WTC11 (cell line): ENCODE measurements around the gene CACNA2D3. TPM values are rescaled to one million over a fixed set of nuclear protein-coding genes. Genes with fewer than 3 reads are reported as not detected.
A peak's percentile ranks its signal among the peaks of the same experiment; 100 is the strongest.

Experiments used
- ATAC-seq: fragments of 200-7000 bp; cut with Tn5 transposase; 2 replicates; pipeline ENCODE4 v1.10.0; 2021; ENCODE audit warnings: mild to moderate bottlenecking, moderate library complexity
- CTCF ChIA-PET: fragments of 300-600 bp; sonication (Branson Sonifier 250); formaldehyde crosslinking; loops from one replicate; lab custom pipeline; 2021; ENCODE audit warnings: antibody characterized with exemption; lab: Charles Lee
- POLR2A ChIA-PET: fragments of 350-600 bp; sonication (Branson Sonifier 250); formaldehyde crosslinking; loops from one replicate; lab custom pipeline; 2021; ENCODE audit warnings: antibody characterized with exemption; lab: Charles Lee
- DNase-seq: peaks from one replicate; pipeline ENCODE4 v3.0.0; 2021; ENCODE audit warnings: low spot score
- H3K27ac Mint-ChIP-seq: 2 replicates; pipeline ENCODE4 v1.8.0; 2021; ENCODE audit warnings: mixed read lengths
- H3K27me3 Mint-ChIP-seq: 2 replicates; pipeline ENCODE4 v1.8.0; 2021; ENCODE audit warnings: low read depth, mild to moderate bottlenecking, moderate library complexity, mixed read lengths
- H3K36me3 Mint-ChIP-seq: 2 replicates; pipeline ENCODE4 v1.8.0; 2021; ENCODE audit warnings: mixed read lengths
- H3K4me1 Mint-ChIP-seq: 2 replicates; pipeline ENCODE4 v1.8.0; 2022; ENCODE audit warnings: mixed read lengths
- H3K4me3 Mint-ChIP-seq: 2 replicates; pipeline ENCODE4 v1.8.0; 2021; ENCODE audit warnings: mild to moderate bottlenecking, moderate library complexity, mixed read lengths
- H3K9me3 Mint-ChIP-seq: 2 replicates; pipeline ENCODE4 v1.8.0; 2021; ENCODE audit warnings: mixed read lengths
- CREM ChIP-seq: sonication (generic); formaldehyde crosslinking; IDR thresholded peaks from 2 replicates; pipeline ENCODE4 v1.8.1; 2022; ENCODE audit warnings: mild to moderate bottlenecking, missing genetic modification reagents, moderate library complexity
- ELF4 ChIP-seq: sonication (generic); formaldehyde crosslinking; IDR thresholded peaks from 2 replicates; pipeline ENCODE4 v1.8.1; 2022; ENCODE audit warnings: low read depth, mild to moderate bottlenecking, moderate library complexity, missing genetic modification reagents
- ESRRA ChIP-seq: sonication (generic); formaldehyde crosslinking; IDR thresholded peaks from 2 replicates; pipeline ENCODE4 v1.8.1; 2022; ENCODE audit warnings: mild to moderate bottlenecking, missing genetic modification reagents, borderline replicate concordance
- NFATC4 ChIP-seq: fragments of 250-450 bp; sonication (Bioruptor Pico); IDR thresholded peaks from 2 replicates; pipeline ENCODE4 v1.9.0; 2021; ENCODE audit warnings: mild to moderate bottlenecking
- PRRX2 ChIP-seq: fragments of 250-450 bp; sonication (Bioruptor Pico); IDR thresholded peaks from 2 replicates; pipeline ENCODE4 v1.8.0; 2021; ENCODE audit warnings: mild to moderate bottlenecking
- SOX15 ChIP-seq: fragments of 250-450 bp; sonication (Bioruptor Pico); IDR thresholded peaks from 2 replicates; pipeline ENCODE4 v1.9.0; 2021; ENCODE audit warnings: mild to moderate bottlenecking
- SP1 ChIP-seq: sonication (generic); formaldehyde crosslinking; conservative IDR thresholded peaks from 2 replicates; pipeline ENCODE4 v1.8.1; 2022; ENCODE audit warnings: missing genetic modification reagents
- ZBTB21 ChIP-seq: sonication (generic); formaldehyde crosslinking; IDR thresholded peaks from 2 replicates; pipeline ENCODE4 v1.8.1; 2023; ENCODE audit warnings: mild to moderate bottlenecking, missing genetic modification reagents, borderline replicate concordance
- ZNF263 ChIP-seq: sonication (generic); formaldehyde crosslinking; IDR thresholded peaks from 2 replicates; pipeline ENCODE4 v1.8.1; 2022; ENCODE audit warnings: low read depth, mild to moderate bottlenecking, moderate library complexity, missing genetic modification reagents
- ZNF423 ChIP-seq: fragments of 250-450 bp; sonication (Bioruptor Pico); IDR thresholded peaks from 2 replicates; pipeline ENCODE4 v2.1.2; 2022; ENCODE audit warnings: mild to moderate bottlenecking, moderate library complexity
- ZNF671 ChIP-seq: fragments of 250-450 bp; sonication (Bioruptor Pico); IDR thresholded peaks from 2 replicates; pipeline ENCODE4 v1.8.0; 2021; ENCODE audit warnings: mild to moderate bottlenecking
- total RNA-seq: library from RNA; stranded (reverse); gene quantifications from 3 replicates; pipeline ENCODE4 v1.2.3, GENCODE V29; 2021
- TF ChIP-seq, protein P1 (sequence below): sonication (generic); formaldehyde crosslinking; IDR thresholded peaks from 2 replicates; pipeline ENCODE4 v1.8.0; 2022; ENCODE audit warnings: mild to moderate bottlenecking, missing genetic modification reagents
- TF ChIP-seq, protein P2 (sequence below): sonication (generic); formaldehyde crosslinking; IDR thresholded peaks from 2 replicates; pipeline ENCODE4 v1.8.1; 2023; ENCODE audit warnings: mild to moderate bottlenecking, missing genetic modification reagents
- TF ChIP-seq, protein P3 (sequence below): sonication (generic); formaldehyde crosslinking; IDR thresholded peaks from 2 replicates; pipeline ENCODE4 v1.8.1; 2022; ENCODE audit warnings: low read depth, missing genetic modification reagents, borderline replicate concordance
- TF ChIP-seq, protein P4 (sequence below): fragments of 250-450 bp; sonication (Bioruptor Pico); IDR thresholded peaks from 2 replicates; pipeline ENCODE4 v1.8.0; 2021; ENCODE audit warnings: mild to moderate bottlenecking
- TF ChIP-seq, protein P5 (sequence below): sonication (generic); formaldehyde crosslinking; IDR thresholded peaks from 2 replicates; pipeline ENCODE4 v1.8.0; 2022; ENCODE audit warnings: mild to moderate bottlenecking, missing genetic modification reagents
- TF ChIP-seq, protein P6 (sequence below): fragments of 250-450 bp; sonication (Bioruptor Pico); IDR thresholded peaks from 2 replicates; pipeline ENCODE4 v2.1.2; 2022; ENCODE audit warnings: mild to moderate bottlenecking, moderate library complexity
- TF ChIP-seq, protein P7 (sequence below): fragments of 250-450 bp; sonication (Bioruptor Pico); IDR thresholded peaks from 2 replicates; pipeline ENCODE4 v1.9.0; 2021; ENCODE audit warnings: mild to moderate bottlenecking
- TF ChIP-seq, protein P8 (sequence below): sonication (generic); formaldehyde crosslinking; IDR thresholded peaks from 2 replicates; pipeline ENCODE4 v1.8.1; 2022; ENCODE audit warnings: low read depth, mild to moderate bottlenecking, moderate library complexity, missing genetic modification reagents, borderline replicate concordance
- TF ChIP-seq, protein P9 (sequence below): sonication (generic); formaldehyde crosslinking; IDR thresholded peaks from 2 replicates; pipeline ENCODE4 v1.8.1; 2022; ENCODE audit warnings: mild to moderate bottlenecking, moderate library complexity, missing genetic modification reagents

CACNA2D3 gene
- total RNA-seq, 1 experiment from 2014 or later, result 5.0 TPM

DNA sequence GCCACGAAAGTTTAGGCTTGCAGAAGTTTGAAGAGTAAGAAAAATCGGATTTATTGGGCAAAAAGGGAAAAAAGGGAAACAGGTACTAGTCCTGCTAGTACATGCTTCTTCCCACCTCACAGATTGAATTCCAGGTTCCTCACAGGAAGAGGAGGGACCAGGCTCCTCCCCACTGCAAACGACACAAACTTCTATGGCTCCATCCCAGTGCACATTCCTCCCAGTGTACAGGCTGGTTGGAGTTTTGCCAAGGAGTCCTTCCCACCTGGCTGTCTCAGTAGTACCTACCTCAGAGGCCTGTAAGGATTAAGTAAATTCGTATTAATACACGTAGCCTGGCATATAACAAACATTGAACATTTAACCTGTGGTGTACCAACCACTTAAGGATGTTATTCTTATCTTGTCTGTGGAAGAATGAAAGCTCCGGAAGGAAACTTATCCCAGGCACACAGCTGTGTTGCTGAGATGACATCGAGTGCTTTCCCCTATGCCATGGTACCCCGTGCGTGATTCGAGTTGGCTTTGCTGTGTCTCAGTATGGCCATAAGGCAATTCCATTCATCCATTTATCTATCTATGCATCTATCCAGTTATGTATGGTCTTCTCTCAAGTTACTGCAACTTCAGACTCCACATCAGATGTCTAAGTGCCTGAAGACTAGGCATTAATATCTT is 511.2 kb downstream of the CACNA2D3 start (continued):
- TF ChIP-seq ESRRA (CRISPR knock-in tag), result no peak
- TF ChIP-seq, protein P1, sequence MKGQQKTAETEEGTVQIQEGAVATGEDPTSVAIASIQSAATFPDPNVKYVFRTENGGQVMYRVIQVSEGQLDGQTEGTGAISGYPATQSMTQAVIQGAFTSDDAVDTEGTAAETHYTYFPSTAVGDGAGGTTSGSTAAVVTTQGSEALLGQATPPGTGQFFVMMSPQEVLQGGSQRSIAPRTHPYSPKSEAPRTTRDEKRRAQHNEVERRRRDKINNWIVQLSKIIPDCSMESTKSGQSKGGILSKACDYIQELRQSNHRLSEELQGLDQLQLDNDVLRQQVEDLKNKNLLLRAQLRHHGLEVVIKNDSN, result no peak
- TF ChIP-seq SOX15, result no peak
- no peak for TF ChIP-seq ZNF263
- TF ChIP-seq CREM (CRISPR knock-in tag), result no peak
- TF ChIP-seq, protein P2, sequence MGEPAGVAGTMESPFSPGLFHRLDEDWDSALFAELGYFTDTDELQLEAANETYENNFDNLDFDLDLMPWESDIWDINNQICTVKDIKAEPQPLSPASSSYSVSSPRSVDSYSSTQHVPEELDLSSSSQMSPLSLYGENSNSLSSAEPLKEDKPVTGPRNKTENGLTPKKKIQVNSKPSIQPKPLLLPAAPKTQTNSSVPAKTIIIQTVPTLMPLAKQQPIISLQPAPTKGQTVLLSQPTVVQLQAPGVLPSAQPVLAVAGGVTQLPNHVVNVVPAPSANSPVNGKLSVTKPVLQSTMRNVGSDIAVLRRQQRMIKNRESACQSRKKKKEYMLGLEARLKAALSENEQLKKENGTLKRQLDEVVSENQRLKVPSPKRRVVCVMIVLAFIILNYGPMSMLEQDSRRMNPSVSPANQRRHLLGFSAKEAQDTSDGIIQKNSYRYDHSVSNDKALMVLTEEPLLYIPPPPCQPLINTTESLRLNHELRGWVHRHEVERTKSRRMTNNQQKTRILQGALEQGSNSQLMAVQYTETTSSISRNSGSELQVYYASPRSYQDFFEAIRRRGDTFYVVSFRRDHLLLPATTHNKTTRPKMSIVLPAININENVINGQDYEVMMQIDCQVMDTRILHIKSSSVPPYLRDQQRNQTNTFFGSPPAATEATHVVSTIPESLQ, result no peak
- TF ChIP-seq ELF4 (CRISPR knock-in tag), result no peak
- TF ChIP-seq, protein P3, sequence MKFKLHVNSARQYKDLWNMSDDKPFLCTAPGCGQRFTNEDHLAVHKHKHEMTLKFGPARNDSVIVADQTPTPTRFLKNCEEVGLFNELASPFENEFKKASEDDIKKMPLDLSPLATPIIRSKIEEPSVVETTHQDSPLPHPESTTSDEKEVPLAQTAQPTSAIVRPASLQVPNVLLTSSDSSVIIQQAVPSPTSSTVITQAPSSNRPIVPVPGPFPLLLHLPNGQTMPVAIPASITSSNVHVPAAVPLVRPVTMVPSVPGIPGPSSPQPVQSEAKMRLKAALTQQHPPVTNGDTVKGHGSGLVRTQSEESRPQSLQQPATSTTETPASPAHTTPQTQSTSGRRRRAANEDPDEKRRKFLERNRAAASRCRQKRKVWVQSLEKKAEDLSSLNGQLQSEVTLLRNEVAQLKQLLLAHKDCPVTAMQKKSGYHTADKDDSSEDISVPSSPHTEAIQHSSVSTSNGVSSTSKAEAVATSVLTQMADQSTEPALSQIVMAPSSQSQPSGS, result no peak
- TF ChIP-seq, all 79 proteins: peak for 5

DNA sequence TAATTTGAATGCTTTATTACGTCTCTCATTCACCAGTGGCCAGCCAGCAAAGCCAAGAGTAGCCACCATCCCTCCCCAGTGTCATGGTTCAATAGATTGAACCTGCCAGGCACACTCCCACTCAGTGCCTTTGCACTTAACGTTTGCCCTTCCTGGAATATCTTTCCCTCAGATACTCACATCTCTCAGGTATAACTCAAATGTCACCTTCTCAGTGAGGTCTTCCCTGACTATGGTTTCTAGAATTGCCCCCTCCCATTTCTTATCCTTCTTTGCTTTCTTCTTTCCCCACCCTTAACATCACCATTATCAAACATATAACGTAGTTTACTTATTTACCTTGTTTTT is 511.7 kb downstream of the CACNA2D3 start:
- ChIA-PET CTCF (no interaction called here), POLR2A (no interaction called here)
- no peak for ATAC-seq
- H3K4me1 Mint-ChIP-seq, result peaks cover 11% of the 10 kb centered on the region
- H3K27me3 Mint-ChIP-seq, result no peaks in the 10 kb centered on the region
- DNase-seq, result no peak
- H3K9me3 Mint-ChIP-seq, result no peaks in the 10 kb centered on the region
- peaks cover 2% of the 10 kb centered on the region; the same call in 1 of the 2 replicates for H3K36me3 Mint-ChIP-seq
- no peak overlapping the region for H3K27ac Mint-ChIP-seq
- no peak overlapping the region for H3K4me3 Mint-ChIP-seq
- TF ChIP-seq ZBTB21 (CRISPR knock-in tag) (no peak), ZNF423 (CRISPR knock-in tag) (no peak), ZNF263 (no peak), SP1 (no peak), PRRX2 (CRISPR knock-in tag) (peak; percentile 91), ZNF671 (CRISPR knock-in tag) (peak; percentile 68), NFATC4 (CRISPR knock-in tag) (peak; percentile 81)
- TF ChIP-seq, protein P4, sequence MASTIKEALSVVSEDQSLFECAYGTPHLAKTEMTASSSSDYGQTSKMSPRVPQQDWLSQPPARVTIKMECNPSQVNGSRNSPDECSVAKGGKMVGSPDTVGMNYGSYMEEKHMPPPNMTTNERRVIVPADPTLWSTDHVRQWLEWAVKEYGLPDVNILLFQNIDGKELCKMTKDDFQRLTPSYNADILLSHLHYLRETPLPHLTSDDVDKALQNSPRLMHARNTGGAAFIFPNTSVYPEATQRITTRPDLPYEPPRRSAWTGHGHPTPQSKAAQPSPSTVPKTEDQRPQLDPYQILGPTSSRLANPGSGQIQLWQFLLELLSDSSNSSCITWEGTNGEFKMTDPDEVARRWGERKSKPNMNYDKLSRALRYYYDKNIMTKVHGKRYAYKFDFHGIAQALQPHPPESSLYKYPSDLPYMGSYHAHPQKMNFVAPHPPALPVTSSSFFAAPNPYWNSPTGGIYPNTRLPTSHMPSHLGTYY (CRISPR knock-in tag), result peak; percentile 94
- TF ChIP-seq, protein P5, sequence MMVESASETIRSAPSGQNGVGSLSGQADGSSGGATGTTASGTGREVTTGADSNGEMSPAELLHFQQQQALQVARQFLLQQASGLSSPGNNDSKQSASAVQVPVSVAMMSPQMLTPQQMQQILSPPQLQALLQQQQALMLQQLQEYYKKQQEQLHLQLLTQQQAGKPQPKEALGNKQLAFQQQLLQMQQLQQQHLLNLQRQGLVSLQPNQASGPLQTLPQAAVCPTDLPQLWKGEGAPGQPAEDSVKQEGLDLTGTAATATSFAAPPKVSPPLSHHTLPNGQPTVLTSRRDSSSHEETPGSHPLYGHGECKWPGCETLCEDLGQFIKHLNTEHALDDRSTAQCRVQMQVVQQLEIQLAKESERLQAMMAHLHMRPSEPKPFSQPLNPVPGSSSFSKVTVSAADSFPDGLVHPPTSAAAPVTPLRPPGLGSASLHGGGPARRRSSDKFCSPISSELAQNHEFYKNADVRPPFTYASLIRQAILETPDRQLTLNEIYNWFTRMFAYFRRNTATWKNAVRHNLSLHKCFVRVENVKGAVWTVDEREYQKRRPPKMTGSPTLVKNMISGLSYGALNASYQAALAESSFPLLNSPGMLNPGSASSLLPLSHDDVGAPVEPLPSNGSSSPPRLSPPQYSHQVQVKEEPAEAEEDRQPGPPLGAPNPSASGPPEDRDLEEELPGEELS (CRISPR knock-in tag), result no peak
- TF ChIP-seq, protein P6, sequence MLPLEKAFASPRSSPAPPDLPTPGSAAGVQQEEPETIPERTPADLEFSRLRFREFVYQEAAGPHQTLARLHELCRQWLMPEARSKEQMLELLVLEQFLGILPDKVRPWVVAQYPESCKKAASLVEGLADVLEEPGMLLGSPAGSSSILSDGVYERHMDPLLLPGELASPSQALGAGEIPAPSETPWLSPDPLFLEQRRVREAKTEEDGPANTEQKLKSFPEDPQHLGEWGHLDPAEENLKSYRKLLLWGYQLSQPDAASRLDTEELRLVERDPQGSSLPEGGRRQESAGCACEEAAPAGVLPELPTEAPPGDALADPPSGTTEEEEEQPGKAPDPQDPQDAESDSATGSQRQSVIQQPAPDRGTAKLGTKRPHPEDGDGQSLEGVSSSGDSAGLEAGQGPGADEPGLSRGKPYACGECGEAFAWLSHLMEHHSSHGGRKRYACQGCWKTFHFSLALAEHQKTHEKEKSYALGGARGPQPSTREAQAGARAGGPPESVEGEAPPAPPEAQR, result no peak
- TF ChIP-seq, protein P2, result no peak
- TF ChIP-seq, protein P7, sequence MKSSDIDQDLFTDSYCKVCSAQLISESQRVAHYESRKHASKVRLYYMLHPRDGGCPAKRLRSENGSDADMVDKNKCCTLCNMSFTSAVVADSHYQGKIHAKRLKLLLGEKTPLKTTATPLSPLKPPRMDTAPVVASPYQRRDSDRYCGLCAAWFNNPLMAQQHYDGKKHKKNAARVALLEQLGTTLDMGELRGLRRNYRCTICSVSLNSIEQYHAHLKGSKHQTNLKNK (CRISPR knock-in tag), result peak; percentile 61; the same call in 1 of the 2 replicates
- TF ChIP-seq, protein P8, sequence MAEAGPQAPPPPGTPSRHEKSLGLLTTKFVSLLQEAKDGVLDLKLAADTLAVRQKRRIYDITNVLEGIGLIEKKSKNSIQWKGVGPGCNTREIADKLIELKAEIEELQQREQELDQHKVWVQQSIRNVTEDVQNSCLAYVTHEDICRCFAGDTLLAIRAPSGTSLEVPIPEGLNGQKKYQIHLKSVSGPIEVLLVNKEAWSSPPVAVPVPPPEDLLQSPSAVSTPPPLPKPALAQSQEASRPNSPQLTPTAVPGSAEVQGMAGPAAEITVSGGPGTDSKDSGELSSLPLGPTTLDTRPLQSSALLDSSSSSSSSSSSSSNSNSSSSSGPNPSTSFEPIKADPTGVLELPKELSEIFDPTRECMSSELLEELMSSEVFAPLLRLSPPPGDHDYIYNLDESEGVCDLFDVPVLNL (CRISPR knock-in tag), result no peak
- TF ChIP-seq, protein P9, sequence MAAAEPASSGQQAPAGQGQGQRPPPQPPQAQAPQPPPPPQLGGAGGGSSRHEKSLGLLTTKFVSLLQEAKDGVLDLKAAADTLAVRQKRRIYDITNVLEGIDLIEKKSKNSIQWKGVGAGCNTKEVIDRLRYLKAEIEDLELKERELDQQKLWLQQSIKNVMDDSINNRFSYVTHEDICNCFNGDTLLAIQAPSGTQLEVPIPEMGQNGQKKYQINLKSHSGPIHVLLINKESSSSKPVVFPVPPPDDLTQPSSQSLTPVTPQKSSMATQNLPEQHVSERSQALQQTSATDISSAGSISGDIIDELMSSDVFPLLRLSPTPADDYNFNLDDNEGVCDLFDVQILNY (CRISPR knock-in tag), result no peak
